HG02852 (cell line): ENCODE measurements around the gene FAM184B.

ENCODE experiments used
- ATAC-seq: cut with Tn5 transposase; IDR thresholded peaks from one replicate; pipeline ENCODE4 v1.9.1; 2021; ENCODE audit warnings: mild to moderate bottlenecking, moderate library complexity; ENCODE audit not compliant: unreplicated experiment

FAM184B gene

DNA sequence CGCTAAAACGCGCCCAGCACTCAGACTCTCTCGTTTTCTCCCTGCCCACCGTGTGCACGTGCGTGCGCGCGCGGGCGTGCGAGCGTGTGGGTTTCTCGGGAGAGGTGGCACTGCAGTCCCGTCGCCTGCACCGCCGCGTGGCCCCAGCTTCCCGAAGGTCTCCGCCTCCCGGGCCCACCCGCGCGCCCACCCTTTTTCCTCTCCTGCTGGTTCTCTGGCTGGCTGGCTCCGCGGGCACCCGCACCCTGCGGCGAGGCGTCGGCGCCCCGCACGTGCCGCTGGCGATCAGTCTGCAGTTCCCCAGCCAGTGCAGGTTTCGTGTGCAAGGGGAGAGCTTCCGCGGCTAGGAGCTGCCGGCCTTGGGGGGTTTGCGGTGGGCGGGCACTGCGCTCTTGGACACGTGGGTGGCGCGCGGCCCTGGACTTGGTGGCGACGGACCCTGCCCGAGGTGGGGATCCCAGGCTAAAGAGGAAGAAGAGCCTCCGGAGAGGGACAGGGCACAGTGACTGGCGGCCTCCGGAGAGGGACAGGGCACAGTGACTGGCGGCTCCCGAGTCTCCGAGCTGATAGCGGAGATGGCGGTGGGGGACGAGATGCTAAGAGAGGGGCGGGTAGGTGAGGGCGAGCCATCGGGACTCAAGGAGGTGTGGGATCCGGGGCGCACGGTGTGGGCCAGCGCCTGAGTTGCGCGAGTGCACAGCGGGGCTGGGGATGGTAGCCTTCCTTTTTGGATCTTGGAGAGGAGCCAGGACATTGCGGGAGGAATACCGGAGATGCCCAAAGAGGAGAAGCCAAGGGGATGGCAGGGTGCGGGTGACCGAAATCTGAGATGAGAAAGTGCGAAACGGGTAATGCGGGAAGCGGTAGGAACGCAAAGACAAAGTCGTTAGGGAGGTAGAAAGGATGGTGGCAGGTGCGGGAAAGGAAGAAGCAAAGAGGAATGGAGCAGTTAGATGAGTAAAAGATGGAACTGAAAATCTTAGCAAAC, at the start of gene FAM184B:
FAM184B (minus strand) TSS at position 322 of the 988 bp plus-strand sequence. CDS start 322 bp downstream, outside the sequence.
- no peak for ATAC-seq

GRCh38 chr4:17823871-17824669, 42.6 kb upstream of the FAM184B start:
- ATAC-seq = no peak

DNA sequence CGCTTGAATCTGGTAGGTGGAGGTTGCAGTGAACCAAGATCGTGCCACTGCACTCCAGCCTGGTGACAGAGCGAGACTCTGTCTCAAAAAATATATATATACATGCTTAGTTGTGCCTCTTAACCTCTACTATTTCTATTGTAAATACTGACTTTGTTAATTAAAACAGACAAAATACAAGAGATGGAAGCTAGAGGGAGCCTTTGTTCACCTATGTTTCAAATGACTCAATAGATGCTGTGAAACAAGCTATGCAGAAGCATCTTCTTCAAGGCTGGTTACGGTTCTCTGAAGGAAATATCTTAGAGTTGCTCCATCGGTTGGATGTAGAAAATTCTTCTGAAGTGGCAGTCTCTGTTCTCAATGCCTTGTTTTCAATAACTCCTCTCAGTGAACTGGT, 35.6 kb upstream of the FAM184B start:
- ATAC-seq = peak; percentile 79

DNA sequence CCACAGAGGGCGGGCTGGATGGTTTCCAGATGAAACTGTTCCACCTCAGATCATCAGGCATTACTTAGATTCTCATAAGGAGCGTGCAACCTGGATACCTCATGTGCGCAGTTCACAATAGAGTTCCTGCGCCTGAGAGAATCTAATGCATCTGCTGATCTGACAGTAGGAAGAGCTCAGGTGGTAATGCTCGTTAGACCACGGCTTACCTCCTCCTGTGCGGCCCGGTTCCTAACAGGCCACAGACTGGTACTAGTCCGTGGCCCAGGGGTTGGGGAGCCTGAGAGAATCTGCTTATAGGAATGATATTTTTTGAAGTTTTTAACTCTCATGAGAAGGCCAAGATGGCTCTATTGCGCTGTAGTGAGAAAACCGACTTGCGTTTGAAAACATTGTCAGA, 34.7 kb upstream of the FAM184B start:
- no peak for ATAC-seq

GRCh38 chr4:17814140-17814539, 32.7 kb upstream of the FAM184B start:
- no peak for ATAC-seq

GRCh38 chr4:17812801-17813200, 31.4 kb upstream of the FAM184B start:
- no peak for ATAC-seq

GRCh38 chr4:17812125-17812524, 30.7 kb upstream of the FAM184B start:
- no peak for ATAC-seq

GRCh38 chr4:17811078-17811603, 29.7 kb upstream of the FAM184B start:
- ATAC-seq = peak; percentile 24

GRCh38 chr4:17810260-17811077, 29.0 kb upstream of the FAM184B start, which contains the start of the genes DCAF16 and NCAPG:
Gene DCAF16, minus strand, starts transcription at chr4:17810757. Its CDS starts 6,616 bp downstream, at chr4:17804141.
Gene NCAPG, plus strand, starts transcription at chr4:17810979. Its CDS starts 99 bp downstream, at chr4:17811078.
- peak; percentile 84 for ATAC-seq

DNA sequence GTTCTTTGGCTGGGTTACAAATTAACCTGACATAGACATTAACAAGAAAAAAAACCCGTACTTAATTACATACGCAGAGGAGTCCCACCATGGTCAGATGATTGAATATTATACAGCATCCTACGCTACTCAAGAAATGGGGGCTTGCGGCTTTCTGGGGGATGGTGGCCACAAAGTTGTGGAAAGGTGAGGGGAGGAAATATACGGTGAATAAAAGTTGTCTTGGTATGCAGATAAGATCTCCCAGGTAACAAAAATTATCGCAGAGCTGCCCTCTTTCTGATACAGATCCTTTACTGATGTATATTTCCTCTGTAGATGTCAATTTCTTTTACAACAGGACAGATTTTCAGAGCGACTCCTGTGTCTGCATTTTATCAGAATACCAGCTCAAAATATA, 28.2 kb upstream of the FAM184B start:
- no peak for ATAC-seq

- ATAC-seq = no peak
Observed at GRCh38 chr4:17807446-17807845, 26.0 kb upstream of the FAM184B start.

GRCh38 chr4:17805580-17806155, 24.2 kb upstream of the FAM184B start:
- no peak for ATAC-seq

DNA sequence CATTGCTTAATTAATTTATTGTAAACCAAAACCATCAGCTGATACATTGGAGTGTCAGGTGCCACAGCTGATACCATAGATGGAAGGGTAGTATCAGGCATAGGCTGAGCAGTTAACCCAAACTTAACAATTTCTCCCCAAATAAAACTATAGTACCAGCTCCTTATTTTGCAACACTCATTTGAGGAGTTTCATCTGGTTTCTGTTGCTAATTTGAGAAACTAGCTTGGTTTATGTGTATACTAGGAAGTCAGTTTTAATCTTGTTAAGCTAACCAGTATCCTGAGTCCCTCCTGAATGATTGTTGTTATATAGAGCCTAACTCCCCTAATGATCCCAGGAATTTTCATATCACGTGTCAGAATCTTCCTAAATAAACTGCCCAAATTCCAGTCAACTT, 16.4 kb upstream of the FAM184B start:
- no peak for ATAC-seq

DNA sequence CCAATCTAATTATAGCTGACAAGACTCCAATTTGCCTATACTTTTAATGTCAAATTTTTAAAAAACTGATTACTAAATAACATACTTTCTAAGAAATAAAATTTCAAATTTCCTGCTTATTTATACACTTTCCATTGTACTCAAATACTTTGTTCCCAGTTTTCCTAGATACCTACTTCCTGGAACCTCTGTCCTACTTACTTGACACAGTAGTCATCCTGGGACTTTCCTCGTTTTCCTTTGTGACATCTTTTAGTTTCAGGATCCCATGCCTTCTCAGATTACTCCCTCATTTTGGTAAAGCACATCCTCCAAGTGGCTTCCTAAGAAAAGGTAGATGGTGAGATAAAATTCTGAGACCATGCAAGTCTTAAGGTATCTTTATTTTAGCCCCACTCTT, 13.3 kb upstream of the FAM184B start:
- no peak for ATAC-seq

- no peak for ATAC-seq
Observed at GRCh38 chr4:17788956-17789355, 7.5 kb upstream of the FAM184B start.

GRCh38 chr4:17787315-17787714, 5.9 kb upstream of the FAM184B start:
- ATAC-seq = no peak

DNA sequence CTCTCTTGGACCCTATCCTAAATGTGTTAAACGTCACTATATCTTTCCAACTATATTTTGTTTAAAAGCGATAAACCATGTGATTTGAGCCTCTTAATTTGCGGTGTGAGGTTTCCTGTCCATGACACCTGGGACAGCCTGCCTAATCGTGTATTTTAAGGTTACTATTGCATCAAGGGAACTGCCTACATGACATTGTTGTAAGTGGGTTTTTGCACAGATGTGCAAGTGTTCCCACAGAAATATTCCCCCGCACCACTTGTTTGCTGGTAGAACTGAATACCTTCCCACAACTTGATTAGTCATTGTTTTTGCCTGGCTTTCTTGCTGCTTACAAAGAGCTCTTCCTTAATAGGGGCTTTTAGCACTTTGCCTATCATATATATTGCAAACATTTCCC, 5.1 kb upstream of the FAM184B start:
- ATAC-seq = no peak

DNA sequence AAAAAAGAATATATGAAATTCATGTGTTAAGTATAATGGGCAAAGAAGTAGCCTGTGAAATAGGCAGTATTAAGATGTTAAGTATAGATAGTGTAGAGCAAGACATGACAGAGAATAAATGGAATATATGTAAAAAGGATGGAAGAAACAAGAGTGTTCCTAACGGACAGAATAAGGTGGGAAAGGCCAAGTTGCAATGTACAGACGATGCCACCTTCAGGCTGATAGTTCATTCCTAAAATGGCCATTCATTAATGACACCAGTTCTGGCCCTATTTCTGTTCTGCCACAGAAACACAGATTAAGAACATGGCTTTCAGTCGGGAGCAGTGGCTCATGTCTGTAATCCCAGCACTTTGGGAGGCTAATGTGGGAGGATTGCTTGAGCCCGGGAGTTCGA, 4.4 kb upstream of the FAM184B start:
- no peak for ATAC-seq

- ATAC-seq = no peak
Observed at GRCh38 chr4:17780501-17781299, 721 bp downstream of the FAM184B start.
